ENCODE results near the gene PCSK4. TPM values are rescaled to one million over a fixed set of nuclear protein-coding genes. Genes with fewer than 3 reads are reported as not detected.

Gene PCSK4
- total and polyA plus RNA-seq, 9 of the 15 experiments (the other 6 are each of a cell fraction or from before 2014, with no cell fraction given): 0.01 to 9.1 (median 2.1) TPM; not detected in 1

- POLR2A ChIA-PET: interaction anchor here (0.7 kb wide), 1 partner anchor 63 kb away, joined by 3 read pairs; no protein-coding TSS in a partner anchor
- CTCF ChIA-PET (ENCODE audit: low intra/inter-chr PET ratio): no interaction called here
- in situ Hi-C loops (cut with MboI) (no loop called here), intact Hi-C loops (cut with micrococcal nuclease) (no loop called here)
- Histone ChIP-seq H3K9ac (ENCODE audit: insufficient read depth in 1 of 2, low read depth in 2 of 2, low read length in 2 of 2) (no peak overlapping the region), H3K27ac (ENCODE audit: extremely low read depth, low read depth, low read length) (no peak overlapping the region), H3K9me1 (ENCODE audit: control insufficient read depth, insufficient read depth, low read length) (no peaks in the 10 kb centered on the region), H3K4me2 (ENCODE audit: insufficient read depth, low read length) (no peak overlapping the region), H3K4me1 (replicated peaks in 1 of 2; ENCODE audit: control insufficient read depth in 2 of 2, insufficient read depth in 2 of 2, low read length in 2 of 2) (peaks cover 3 to 45% of the 10 kb centered on the region in 2 experiments; a peak in 3 of 5 replicates), H3K27me3 (ENCODE audit: control insufficient read depth in 2 of 2, insufficient read depth in 2 of 2, low read length in 2 of 2) (peaks cover 20 to 44% of the 10 kb centered on the region in 2 experiments; a peak in 4 of 5 replicates), H3K36me3 (ENCODE audit: control insufficient read depth, insufficient read depth, low read length) (no peaks in the 10 kb centered on the region), H3K9me3 (replicated peaks; ENCODE audit: control insufficient read depth, insufficient read depth, low read depth, low read length) (no peaks in the 10 kb centered on the region), H3K4me3 (no peak overlapping the region), H3K79me2 (ENCODE audit: control insufficient read depth, insufficient read depth, low read length) (no peaks in the 10 kb centered on the region), H4K20me1 (replicated peaks; ENCODE audit: control insufficient read depth, insufficient read depth, low read length) (peaks cover 10% of the 10 kb centered on the region), H2AFZ (ENCODE audit: low read depth, low read length) (no peak overlapping the region)
- no TSS peak for BruUV-seq (replicated peaks)
- 31% methylated on average over 27 of the region's 27 CpGs for WGBS (ENCODE audit: insufficient coverage, low coverage, missing lambda C conversion rate)
- ATAC-seq (peak; percentile 45; the same call in 2 of the 3 replicates), FAIRE-seq (no peak), DNase-seq (ENCODE audit: extremely low read depth in 1 of 4, low spot score in 3 of 4) (no peak)
- TF ChIP-seq ZNF445 (CRISPR knock-in tag; IDR thresholded peaks at IDR 0.05; ENCODE audit: low read depth) (no peak), PRMT5 (CRISPR knock-in tag; IDR thresholded peaks at IDR 0.05) (no peak), ARID3A (IDR thresholded peaks at IDR 0.05; ENCODE audit: borderline replicate concordance, low read depth, low read length) (no peak), ZNF124 (CRISPR knock-in tag; IDR thresholded peaks at IDR 0.05) (no peak), SIN3A (IDR thresholded peaks at IDR 0.05; ENCODE audit: borderline replicate concordance in 2 of 2, control insufficient read depth in 1 of 2, low read depth in 2 of 2, low read length in 2 of 2) (no peak), MGA (IDR thresholded peaks at IDR 0.05) (no peak)
Observed at GRCh38 chr19:1527650-1528309, 37.6 kb upstream of the PCSK4 start.
